ENCODE results near the gene WDR17. TPM values are rescaled to one million over a fixed set of nuclear protein-coding genes. Genes with fewer than 3 reads are reported as not detected.

The WDR17 gene
- total RNA-seq, 4 donors from 2014 or later: 0.19 to 0.72 (median 0.53) TPM

DNA sequence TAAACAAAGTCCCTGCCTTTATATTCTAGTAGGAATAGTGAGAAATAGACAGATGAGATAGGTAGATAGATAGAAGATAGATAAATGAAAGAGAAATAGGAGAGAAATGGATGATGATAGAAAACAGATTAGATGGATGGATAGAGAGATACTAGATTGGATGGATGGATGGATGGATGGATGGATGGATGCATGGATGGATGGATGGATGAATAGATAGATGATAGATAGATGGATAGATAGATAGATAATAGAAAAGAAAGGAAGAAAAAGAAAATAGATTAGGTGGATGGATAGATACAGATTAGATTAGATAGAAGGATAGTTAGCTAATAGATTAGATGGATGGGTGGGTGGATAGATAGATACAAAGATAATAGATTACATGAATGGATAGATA is 33.2 kb upstream of the WDR17 start:
- Histone ChIP-seq H3K4me3 (no peak overlapping the region), H3K9me3 (no peaks in the 10 kb centered on the region), H3K4me1 (no peaks in the 10 kb centered on the region), H3K27ac (no peak overlapping the region), H3K36me3 (no peaks in the 10 kb centered on the region), H3K27me3 (peaks cover 3% of the 10 kb centered on the region)
- TF ChIP-seq EP300 (IDR thresholded peaks at IDR 0.05) (no peak), POLR2A (IDR thresholded peaks at IDR 0.05) (no peak), CTCF (IDR thresholded peaks at IDR 0.05) (no peak), POLR2AphosphoS5 (IDR thresholded peaks at IDR 0.05) (no peak)
- DNase-seq (ENCODE audit: low spot score in 2 of 2): no peak

DNA sequence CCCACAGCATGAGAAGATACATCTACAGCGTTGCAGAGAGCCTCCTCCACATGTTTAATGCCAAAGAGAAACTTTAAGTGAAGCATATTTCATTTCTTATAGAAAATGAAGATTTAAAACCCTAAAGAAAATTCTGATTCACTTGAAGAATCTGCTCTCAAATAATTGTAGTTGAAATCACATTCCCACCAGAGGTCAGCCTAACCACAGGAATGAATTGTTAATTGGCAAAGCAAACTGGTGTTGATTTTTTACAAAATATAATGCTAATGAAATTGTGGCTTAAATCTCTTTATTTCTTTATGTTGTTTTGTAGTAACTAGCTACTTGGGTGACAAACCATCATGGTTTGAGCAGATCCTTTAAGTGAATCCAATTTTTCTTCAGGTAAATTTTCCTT is 31.1 kb upstream of the WDR17 start:
- H3K27me3 ChIP-seq: no peaks in the 10 kb centered on the region
- H3K4me3 ChIP-seq: no peak overlapping the region
- no peak for DNase-seq (ENCODE audit: low spot score in 2 of 2)
- WGBS: 45% methylated on average over 1 of the region's 1 CpG
- no peak for TF ChIP-seq POLR2AphosphoS5 (IDR thresholded peaks at IDR 0.05)
- TF ChIP-seq POLR2A (IDR thresholded peaks at IDR 0.05): no peak
- TF ChIP-seq EP300 (IDR thresholded peaks at IDR 0.05): no peak
- TF ChIP-seq CTCF (IDR thresholded peaks at IDR 0.05): no peak
- no peaks in the 10 kb centered on the region for H3K4me1 ChIP-seq
- no peaks in the 10 kb centered on the region for H3K36me3 ChIP-seq
- no peak overlapping the region for H3K27ac ChIP-seq
- no peaks in the 10 kb centered on the region for H3K9me3 ChIP-seq

DNA sequence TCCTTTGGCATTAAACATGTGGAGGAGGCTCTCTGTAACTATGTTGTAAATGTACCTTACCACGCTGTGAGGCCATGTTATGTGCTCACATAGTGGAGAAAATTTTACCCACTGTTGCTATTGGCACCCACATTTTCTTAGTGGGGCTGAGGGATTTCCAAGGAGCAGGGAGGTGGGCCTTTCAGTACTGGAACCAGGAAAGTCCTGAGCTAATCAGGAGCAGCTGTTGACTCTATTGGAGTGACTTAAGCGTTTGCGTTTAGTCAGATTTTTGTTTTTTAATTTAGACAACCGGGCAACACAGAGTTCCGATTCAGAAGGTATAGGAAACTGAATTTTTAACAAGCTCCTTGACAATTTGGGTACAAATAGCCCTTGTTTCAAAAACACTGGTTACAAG is 30.7 kb upstream of the WDR17 start:
- H3K9me3 ChIP-seq: no peaks in the 10 kb centered on the region
- H3K36me3 ChIP-seq: no peaks in the 10 kb centered on the region
- no peak for DNase-seq (ENCODE audit: low spot score in 2 of 2)
- 64% methylated on average over 5 of the region's 5 CpGs for WGBS
- H3K4me3 ChIP-seq: no peak overlapping the region
- no peaks in the 10 kb centered on the region for H3K27me3 ChIP-seq
- no peak overlapping the region for H3K27ac ChIP-seq
- no peaks in the 10 kb centered on the region for H3K4me1 ChIP-seq
- TF ChIP-seq CTCF (IDR thresholded peaks at IDR 0.05) (no peak), POLR2A (IDR thresholded peaks at IDR 0.05) (no peak), EP300 (IDR thresholded peaks at IDR 0.05) (no peak), POLR2AphosphoS5 (IDR thresholded peaks at IDR 0.05) (no peak)

GRCh38 chr4:176036585-176037205 is 28.9 kb upstream of the WDR17 start:
- H3K4me1 ChIP-seq: no peaks in the 10 kb centered on the region
- H3K4me3 ChIP-seq: no peak overlapping the region
- DNase-seq (ENCODE audit: low spot score in 2 of 2): no peak
- TF ChIP-seq POLR2AphosphoS5 (IDR thresholded peaks at IDR 0.05) (no peak), POLR2A (IDR thresholded peaks at IDR 0.05) (no peak), CTCF (IDR thresholded peaks at IDR 0.05) (no peak), EP300 (IDR thresholded peaks at IDR 0.05) (no peak)
- WGBS: 84% methylated on average over 3 of the region's 3 CpGs
- no peaks in the 10 kb centered on the region for H3K27me3 ChIP-seq
- H3K9me3 ChIP-seq: no peaks in the 10 kb centered on the region
- no peaks in the 10 kb centered on the region for H3K36me3 ChIP-seq
- H3K27ac ChIP-seq: no peak overlapping the region

DNA sequence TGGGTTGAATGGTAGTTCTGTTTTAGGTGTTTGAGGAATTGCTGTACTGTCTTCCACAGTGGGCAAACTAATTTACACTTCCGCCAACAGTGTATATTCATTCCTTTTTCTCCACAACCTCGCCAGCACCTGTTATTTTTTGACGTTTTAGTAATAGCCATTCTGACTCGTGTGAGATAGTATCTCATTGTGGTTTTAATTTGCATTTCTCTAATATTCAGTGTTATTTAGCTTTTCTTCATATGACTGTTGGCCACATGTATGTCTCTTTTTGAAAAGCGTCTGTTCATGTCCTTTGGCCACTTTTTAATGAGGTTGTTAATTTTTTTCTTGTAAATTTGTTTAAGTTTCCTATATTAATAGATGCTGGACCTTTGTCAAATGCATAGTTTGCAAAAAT is 26.9 kb upstream of the WDR17 start:
- no peaks in the 10 kb centered on the region for H3K4me1 ChIP-seq
- TF ChIP-seq POLR2A (IDR thresholded peaks at IDR 0.05) (no peak), POLR2AphosphoS5 (IDR thresholded peaks at IDR 0.05) (no peak), EP300 (IDR thresholded peaks at IDR 0.05) (no peak), CTCF (IDR thresholded peaks at IDR 0.05) (no peak)
- no peak for DNase-seq (ENCODE audit: low spot score in 2 of 2)
- no peak overlapping the region for H3K27ac ChIP-seq
- no peaks in the 10 kb centered on the region for H3K36me3 ChIP-seq
- 90% methylated on average over 5 of the region's 5 CpGs for WGBS
- no peaks in the 10 kb centered on the region for H3K27me3 ChIP-seq
- H3K9me3 ChIP-seq: no peaks in the 10 kb centered on the region
- H3K4me3 ChIP-seq: no peak overlapping the region
